ENCODE measurements around the gene AMN1. TPM values are rescaled to one million over a fixed set of nuclear protein-coding genes. Genes with fewer than 3 reads are reported as not detected.

AMN1 gene
- total and polyA plus RNA-seq, 2 of the 13 experiments (the other 11 are each of a cell fraction or from before 2014, with no cell fraction given) = 7.5 to 26.5 TPM

GRCh38 chr12:31773223-31773750 is 44.5 kb upstream of the AMN1 start (continued):
- TF ChIP-seq ZSCAN12 (CRISPR knock-in tag; IDR thresholded peaks at IDR 0.05) (no peak), ZNF709 (CRISPR knock-in tag; IDR thresholded peaks at IDR 0.05) (no peak), FOXK2 (IDR thresholded peaks at IDR 0.05) (peak; percentile 63; the same call in 1 of the 2 replicates), TSC22D2 (CRISPR knock-in tag; IDR thresholded peaks at IDR 0.05; ENCODE audit: borderline replicate concordance) (no peak), JUN (CRISPR knock-in tag; IDR thresholded peaks at IDR 0.05) (peak; percentile 52; the same call in 1 of the 2 replicates), GFI1 (CRISPR knock-in tag; IDR thresholded peaks at IDR 0.05; ENCODE audit: borderline replicate concordance) (peak; percentile 89), HINFP (CRISPR knock-in tag; IDR thresholded peaks at IDR 0.05; ENCODE audit: low read depth) (no peak), ZHX1 (CRISPR knock-in tag; IDR thresholded peaks at IDR 0.05; ENCODE audit: low read depth) (0 out of 2 replicates have a peak, but pooled peaks have one; percentile 54), ZNF768 (CRISPR knock-in tag; IDR thresholded peaks at IDR 0.05) (no peak), NR2F2 (IDR thresholded peaks at IDR 0.05; ENCODE audit: borderline replicate concordance, low read depth) (peak; percentile 77), ATF7-NPFF (CRISPR knock-in tag; IDR thresholded peaks at IDR 0.05; ENCODE audit: low read depth) (no peak), MBNL3 (CRISPR knock-in tag; conservative IDR thresholded peaks at IDR 0.05) (no peak), ZBTB38 (CRISPR knock-in tag; IDR thresholded peaks at IDR 0.05) (peak; percentile 44; the same call in 1 of the 2 replicates), ZNF564 (CRISPR knock-in tag; IDR thresholded peaks at IDR 0.05) (no peak), ZNF691 (CRISPR knock-in tag; IDR thresholded peaks at IDR 0.05; ENCODE audit: borderline replicate concordance, low read depth) (no peak), SALL2 (CRISPR knock-in tag; IDR thresholded peaks at IDR 0.05) (no peak), NFYC (CRISPR knock-in tag; IDR thresholded peaks at IDR 0.05) (no peak), FOSL1 (CRISPR knock-in tag; IDR thresholded peaks at IDR 0.05; ENCODE audit: borderline replicate concordance) (no peak), ZNF562 (CRISPR knock-in tag; IDR thresholded peaks at IDR 0.05; ENCODE audit: borderline replicate concordance) (no peak), PCBP2 (optimal IDR thresholded peaks at IDR 0.05; ENCODE audit: low read depth, low read length, poor library complexity, severe bottlenecking) (no peak), NFIB (CRISPR knock-in tag; IDR thresholded peaks at IDR 0.05; ENCODE audit: borderline replicate concordance) (no peak), EED (CRISPR knock-in tag; IDR thresholded peaks at IDR 0.05) (no peak), ZNF552 (CRISPR knock-in tag; IDR thresholded peaks at IDR 0.05; ENCODE audit: borderline replicate concordance) (0 out of 2 replicates have a peak, but pooled peaks have one; percentile 59), ZNF317 (CRISPR knock-in tag; IDR thresholded peaks at IDR 0.05) (0 out of 2 replicates have a peak, but pooled peaks have one; percentile 57), MTA3 (CRISPR knock-in tag; IDR thresholded peaks at IDR 0.05) (no peak), PLSCR1 (CRISPR knock-in tag; IDR thresholded peaks at IDR 0.05; ENCODE audit: borderline replicate concordance) (no peak), KLF11 (CRISPR knock-in tag; IDR thresholded peaks at IDR 0.05) (0 out of 2 replicates have a peak, but pooled peaks have one; percentile 67)

Data from HepG2 (cell line).